GM23338 (cell line): ENCODE results near the gene NOL3. TPM values are rescaled to one million over a fixed set of nuclear protein-coding genes. Genes with fewer than 3 reads are reported as not detected.

Experiments
- ATAC-seq: fragments of 200-7000 bp; cut with Tn5 transposase; 3 replicates; pipeline ENCODE4 v1.9.1; 2020
- DNase-seq: peaks from one replicate; pipeline ENCODE4 v3.0.0-alpha.2; 2015; ENCODE audit warnings: low spot score
- H2AFZ ChIP-seq: fragments of 200-600 bp; sonication (generic); 2 replicates; pipeline ENCODE4 v1.8.0; 2016; ENCODE audit warnings: antibody characterized with exemption, mild to moderate bottlenecking, moderate library complexity
- H3F3A ChIP-seq: fragments of 200-600 bp; sonication (generic); replicated peaks from 2 replicates; pipeline ENCODE4 v1.8.0; 2017; ENCODE audit warnings: antibody characterized with exemption, mixed run types, low read depth
- H3K27ac ChIP-seq: fragments of 200-600 bp; sonication (generic); 2 replicates; pipeline ENCODE4 v1.6.1; 2016; ENCODE audit warnings: low read depth
- H3K27me3 ChIP-seq: fragments of 200-600 bp; sonication (generic); 2 replicates; pipeline ENCODE4 v1.8.0; 2016; ENCODE audit warnings: mild to moderate bottlenecking, mixed run types, moderate library complexity; ENCODE audit not compliant: insufficient read depth
- H3K36me3 ChIP-seq: fragments of 200-600 bp; sonication (generic); 2 replicates; pipeline ENCODE4 v1.8.0; 2016; ENCODE audit warnings: mild to moderate bottlenecking; ENCODE audit not compliant: insufficient read depth
- H3K4me1 ChIP-seq: fragments of 200-600 bp; sonication (generic); 2 replicates; pipeline ENCODE4 v1.8.0; 2016; ENCODE audit warnings: mild to moderate bottlenecking, moderate library complexity; ENCODE audit not compliant: insufficient read depth
- H3K4me2 ChIP-seq: fragments of 200-600 bp; sonication (generic); 2 replicates; pipeline ENCODE4 v1.7.1; 2017; ENCODE audit warnings: mixed run types
- H3K4me3 ChIP-seq: fragments of 200-600 bp; sonication (generic); 2 replicates; pipeline ENCODE4 v1.6.1; 2016; ENCODE audit warnings: mixed run types
- H3K79me2 ChIP-seq: fragments of 200-600 bp; sonication (generic); replicated peaks from 2 replicates; pipeline ENCODE4 v1.8.0; 2017; ENCODE audit warnings: mild to moderate bottlenecking; ENCODE audit not compliant: insufficient read depth
- H3K9me2 ChIP-seq: fragments of 200-600 bp; sonication (generic); 2 replicates; pipeline ENCODE4 v1.8.0; 2017; ENCODE audit not compliant: insufficient read depth
- H4K20me1 ChIP-seq: fragments of 200-600 bp; sonication (generic); replicated peaks from 2 replicates; pipeline ENCODE4 v1.8.0; 2017; ENCODE audit warnings: mild to moderate bottlenecking; ENCODE audit not compliant: insufficient read depth
- H3K27ac Mint-ChIP-seq: 2 replicates; pipeline ENCODE4 v1.8.0; 2020; ENCODE audit warnings: inconsistent platforms, mild to moderate bottlenecking, moderate library complexity, mixed read lengths
- H3K27me3 Mint-ChIP-seq: 3 replicates; pipeline ENCODE4 v1.8.0; 2022; ENCODE audit warnings: low read depth, mild to moderate bottlenecking, moderate library complexity, mixed read lengths, inconsistent platforms; ENCODE audit not compliant: insufficient read depth, poor library complexity
- H3K36me3 Mint-ChIP-seq: 3 replicates; pipeline ENCODE4 v1.8.0; 2021; ENCODE audit warnings: low read depth, mild to moderate bottlenecking, inconsistent platforms, moderate library complexity, mixed read lengths
- H3K4me1 Mint-ChIP-seq: 3 replicates; pipeline ENCODE4 v1.8.0; 2020; ENCODE audit warnings: mild to moderate bottlenecking, inconsistent platforms, mixed read lengths
- H3K4me3 Mint-ChIP-seq: 3 replicates; pipeline ENCODE4 v1.8.0; 2021; ENCODE audit warnings: moderate library complexity, mild to moderate bottlenecking, inconsistent platforms, mixed read lengths
- H3K9me3 Mint-ChIP-seq: 3 replicates; pipeline ENCODE4 v1.8.0; 2020; ENCODE audit warnings: moderate library complexity, mild to moderate bottlenecking, inconsistent platforms, mixed read lengths
- CREB1 ChIP-seq: fragments of 250-450 bp; sonication (Bioruptor Pico); IDR thresholded peaks from 2 replicates; pipeline ENCODE4 v1.5.0; 2020; ENCODE audit warnings: low read depth, mild to moderate bottlenecking, moderate library complexity
- EZH2 ChIP-seq: fragments of 200-600 bp; sonication (generic); IDR thresholded peaks from one replicate; pipeline ENCODE4 v1.8.0; 2017; ENCODE audit warnings: antibody characterized with exemption, mild to moderate bottlenecking, low read depth; ENCODE audit not compliant: unreplicated experiment
- EZH2phosphoT487 ChIP-seq: fragments of 200-600 bp; sonication (generic); IDR thresholded peaks from one replicate; pipeline ENCODE4 v1.8.1; 2018; ENCODE audit warnings: antibody characterized with exemption; ENCODE audit not compliant: unreplicated experiment
- POLR2AphosphoS5 ChIP-seq: IDR thresholded peaks from 2 replicates; pipeline ENCODE4 v1.6.1; 2016; ENCODE audit warnings: antibody characterized with exemption, low read depth
- STAT1 ChIP-seq: IDR thresholded peaks from one replicate; pipeline ENCODE4 v1.6.1; 2016; ENCODE audit warnings: antibody characterized with exemption; ENCODE audit not compliant: unreplicated experiment
- ZNF114 ChIP-seq: fragments of 250-450 bp; sonication (Bioruptor Pico); IDR thresholded peaks from 2 replicates; pipeline ENCODE4 v1.5.0; 2020; ENCODE audit warnings: mild to moderate bottlenecking, moderate library complexity
- ZNF331 ChIP-seq: fragments of 250-450 bp; sonication (Bioruptor Pico); IDR thresholded peaks from 2 replicates; pipeline ENCODE4 v1.5.0; 2020; ENCODE audit warnings: low read depth, mild to moderate bottlenecking, moderate library complexity
- polyA plus RNA-seq: library from polyadenylated mRNA; unstranded; fragments of >200 nt; fragmentation: Nextera tagmentation; extraction: Ambion mirVana; gene quantifications from 2 replicates; pipeline ENCODE4 v1.2.1, GENCODE V29; 2016
- total RNA-seq: library from RNA; depleted of rRNA; stranded (reverse); fragments of >200 nt; shearing (Covaris generic); gene quantifications from 2 replicates; pipeline ENCODE4 v1.2.3, GENCODE V29; 2014
- TF ChIP-seq, protein P1 (sequence below): IDR thresholded peaks from 2 replicates; pipeline ENCODE4 v1.6.1; 2016; ENCODE audit warnings: antibody characterized with exemption
- TF ChIP-seq, protein P2 (sequence below): fragments of 250-450 bp; sonication (Bioruptor Pico); IDR thresholded peaks from 2 replicates; pipeline ENCODE4 v1.5.0; 2020; ENCODE audit warnings: mild to moderate bottlenecking, moderate library complexity

NOL3 gene
- total and polyA plus RNA-seq, 2 experiments from 2014 or later, result 3.3 to 4.0 TPM

- peak; percentile 56 for TF ChIP-seq EZH2
- TF ChIP-seq, protein P1, sequence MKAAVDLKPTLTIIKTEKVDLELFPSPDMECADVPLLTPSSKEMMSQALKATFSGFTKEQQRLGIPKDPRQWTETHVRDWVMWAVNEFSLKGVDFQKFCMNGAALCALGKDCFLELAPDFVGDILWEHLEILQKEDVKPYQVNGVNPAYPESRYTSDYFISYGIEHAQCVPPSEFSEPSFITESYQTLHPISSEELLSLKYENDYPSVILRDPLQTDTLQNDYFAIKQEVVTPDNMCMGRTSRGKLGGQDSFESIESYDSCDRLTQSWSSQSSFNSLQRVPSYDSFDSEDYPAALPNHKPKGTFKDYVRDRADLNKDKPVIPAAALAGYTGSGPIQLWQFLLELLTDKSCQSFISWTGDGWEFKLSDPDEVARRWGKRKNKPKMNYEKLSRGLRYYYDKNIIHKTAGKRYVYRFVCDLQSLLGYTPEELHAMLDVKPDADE, result no peak
Measured at GRCh38 chr16:67156143-67156844, 14.0 kb upstream of the NOL3 start (continued).

DNA sequence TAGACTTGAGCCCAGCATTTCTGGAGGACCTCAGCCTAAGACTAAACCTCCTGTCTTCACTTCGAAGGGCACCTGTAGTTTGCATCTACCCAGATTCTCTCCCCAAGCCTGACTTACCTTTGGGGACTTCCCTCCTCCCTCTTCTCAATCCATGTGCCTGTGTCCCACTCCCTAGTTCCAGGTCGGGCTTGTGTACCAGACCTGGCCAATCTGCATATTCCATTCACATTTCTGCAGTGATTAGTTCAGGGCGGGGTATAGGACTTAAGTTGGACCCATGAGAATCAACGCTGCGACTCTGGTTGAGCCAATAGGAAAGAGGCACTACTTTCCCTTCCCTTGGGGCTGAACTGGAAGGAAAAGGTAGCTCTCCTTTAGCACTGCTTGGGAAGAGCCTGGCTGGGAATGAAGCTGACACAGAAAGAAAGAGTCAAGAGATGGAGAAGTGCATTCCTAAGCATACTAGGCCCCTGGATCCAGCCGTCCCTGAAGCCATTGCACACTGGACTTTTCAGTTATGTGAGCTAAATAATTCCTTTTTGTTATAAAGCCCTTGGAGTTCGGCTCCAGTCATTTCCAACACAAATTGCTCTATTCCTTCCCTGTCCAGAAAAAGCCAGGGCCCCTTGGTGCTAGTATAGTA, 13.1 kb upstream of the NOL3 start:
- H3K27me3 ChIP-seq, result peaks cover 100% of the 10 kb centered on the region

GRCh38 chr16:67157892-67158635, 12.3 kb upstream of the NOL3 start:
- no peaks in the 10 kb centered on the region for H3K36me3 ChIP-seq
- H2AFZ ChIP-seq, result no peak overlapping the region
- H3K79me2 ChIP-seq, result no peaks in the 10 kb centered on the region
- Mint-ChIP-seq H3K27ac (no peak overlapping the region), H3K9me3 (peaks cover 4% of the 10 kb centered on the region; the same call in 2 of the 3 replicates), H3K4me1 (peaks cover 19% of the 10 kb centered on the region), H3K4me3 (peak overlapping the region; percentile 69; the same call in 1 of the 3 replicates), H3K36me3 (no peaks in the 10 kb centered on the region; the same call in 2 of the 3 replicates), H3K27me3 (peaks cover 98% of the 10 kb centered on the region)
- H3K27ac ChIP-seq, result no peak overlapping the region
- no peak for ATAC-seq
- peak overlapping the region; percentile 86; the same call in 1 of the 2 replicates for H3K4me2 ChIP-seq
- H3K4me1 ChIP-seq, result peaks cover 25% of the 10 kb centered on the region; the same call in 1 of the 2 replicates
- peaks cover 5% of the 10 kb centered on the region; the same call in 1 of the 2 replicates for H4K20me1 ChIP-seq
- 0 out of 2 replicates have a peak overlapping the region, but pooled peaks have one; percentile 66 for H3K4me3 ChIP-seq
- peaks cover 100% of the 10 kb centered on the region for H3K27me3 ChIP-seq
- H3F3A ChIP-seq, result peaks cover 13% of the 10 kb centered on the region
- no peaks in the 10 kb centered on the region for H3K9me2 ChIP-seq
- no peak for DNase-seq
- TF ChIP-seq, protein P2, sequence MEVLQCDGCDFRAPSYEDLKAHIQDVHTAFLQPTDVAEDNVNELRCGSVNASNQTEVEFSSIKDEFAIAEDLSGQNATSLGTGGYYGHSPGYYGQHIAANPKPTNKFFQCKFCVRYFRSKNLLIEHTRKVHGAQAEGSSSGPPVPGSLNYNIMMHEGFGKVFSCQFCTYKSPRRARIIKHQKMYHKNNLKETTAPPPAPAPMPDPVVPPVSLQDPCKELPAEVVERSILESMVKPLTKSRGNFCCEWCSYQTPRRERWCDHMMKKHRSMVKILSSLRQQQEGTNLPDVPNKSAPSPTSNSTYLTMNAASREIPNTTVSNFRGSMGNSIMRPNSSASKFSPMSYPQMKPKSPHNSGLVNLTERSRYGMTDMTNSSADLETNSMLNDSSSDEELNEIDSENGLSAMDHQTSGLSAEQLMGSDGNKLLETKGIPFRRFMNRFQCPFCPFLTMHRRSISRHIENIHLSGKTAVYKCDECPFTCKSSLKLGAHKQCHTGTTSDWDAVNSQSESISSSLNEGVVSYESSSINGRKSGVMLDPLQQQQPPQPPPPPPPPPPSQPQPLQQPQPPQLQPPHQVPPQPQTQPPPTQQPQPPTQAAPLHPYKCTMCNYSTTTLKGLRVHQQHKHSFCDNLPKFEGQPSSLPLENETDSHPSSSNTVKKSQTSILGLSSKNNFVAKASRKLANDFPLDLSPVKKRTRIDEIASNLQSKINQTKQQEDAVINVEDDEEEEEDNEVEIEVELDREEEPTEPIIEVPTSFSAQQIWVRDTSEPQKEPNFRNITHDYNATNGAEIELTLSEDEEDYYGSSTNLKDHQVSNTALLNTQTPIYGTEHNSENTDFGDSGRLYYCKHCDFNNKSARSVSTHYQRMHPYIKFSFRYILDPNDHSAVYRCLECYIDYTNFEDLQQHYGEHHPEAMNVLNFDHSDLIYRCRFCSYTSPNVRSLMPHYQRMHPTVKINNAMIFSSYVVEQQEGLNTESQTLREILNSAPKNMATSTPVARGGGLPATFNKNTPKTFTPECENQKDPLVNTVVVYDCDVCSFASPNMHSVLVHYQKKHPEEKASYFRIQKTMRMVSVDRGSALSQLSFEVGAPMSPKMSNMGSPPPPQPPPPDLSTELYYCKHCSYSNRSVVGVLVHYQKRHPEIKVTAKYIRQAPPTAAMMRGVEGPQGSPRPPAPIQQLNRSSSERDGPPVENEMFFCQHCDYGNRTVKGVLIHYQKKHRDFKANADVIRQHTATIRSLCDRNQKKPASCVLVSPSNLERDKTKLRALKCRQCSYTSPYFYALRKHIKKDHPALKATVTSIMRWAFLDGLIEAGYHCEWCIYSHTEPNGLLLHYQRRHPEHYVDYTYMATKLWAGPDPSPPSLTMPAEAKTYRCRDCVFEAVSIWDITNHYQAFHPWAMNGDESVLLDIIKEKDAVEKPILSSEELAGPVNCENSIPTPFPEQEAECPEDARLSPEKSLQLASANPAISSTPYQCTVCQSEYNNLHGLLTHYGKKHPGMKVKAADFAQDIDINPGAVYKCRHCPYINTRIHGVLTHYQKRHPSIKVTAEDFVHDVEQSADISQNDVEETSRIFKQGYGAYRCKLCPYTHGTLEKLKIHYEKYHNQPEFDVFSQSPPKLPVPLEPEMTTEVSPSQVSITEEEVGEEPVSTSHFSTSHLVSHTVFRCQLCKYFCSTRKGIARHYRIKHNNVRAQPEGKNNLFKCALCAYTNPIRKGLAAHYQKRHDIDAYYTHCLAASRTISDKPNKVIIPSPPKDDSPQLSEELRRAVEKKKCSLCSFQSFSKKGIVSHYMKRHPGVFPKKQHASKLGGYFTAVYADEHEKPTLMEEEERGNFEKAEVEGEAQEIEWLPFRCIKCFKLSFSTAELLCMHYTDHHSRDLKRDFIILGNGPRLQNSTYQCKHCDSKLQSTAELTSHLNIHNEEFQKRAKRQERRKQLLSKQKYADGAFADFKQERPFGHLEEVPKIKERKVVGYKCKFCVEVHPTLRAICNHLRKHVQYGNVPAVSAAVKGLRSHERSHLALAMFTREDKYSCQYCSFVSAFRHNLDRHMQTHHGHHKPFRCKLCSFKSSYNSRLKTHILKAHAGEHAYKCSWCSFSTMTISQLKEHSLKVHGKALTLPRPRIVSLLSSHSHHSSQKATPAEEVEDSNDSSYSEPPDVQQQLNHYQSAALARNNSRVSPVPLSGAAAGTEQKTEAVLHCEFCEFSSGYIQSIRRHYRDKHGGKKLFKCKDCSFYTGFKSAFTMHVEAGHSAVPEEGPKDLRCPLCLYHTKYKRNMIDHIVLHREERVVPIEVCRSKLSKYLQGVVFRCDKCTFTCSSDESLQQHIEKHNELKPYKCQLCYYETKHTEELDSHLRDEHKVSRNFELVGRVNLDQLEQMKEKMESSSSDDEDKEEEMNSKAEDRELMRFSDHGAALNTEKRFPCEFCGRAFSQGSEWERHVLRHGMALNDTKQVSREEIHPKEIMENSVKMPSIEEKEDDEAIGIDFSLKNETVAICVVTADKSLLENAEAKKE (CRISPR knock-in tag), result no peak
- TF ChIP-seq EZH2phosphoT487 (no peak), EZH2 (peak; percentile 14), POLR2AphosphoS5 (no peak), ZNF331 (CRISPR knock-in tag) (no peak)

More for the DNA sequence above, 13.1 kb upstream of the NOL3 start:
- H3K27me3 Mint-ChIP-seq, result peaks cover 98% of the 10 kb centered on the region
- no peak overlapping the region for H2AFZ ChIP-seq
- peaks cover 25% of the 10 kb centered on the region; the same call in 1 of the 2 replicates for H3K4me1 ChIP-seq
- no peak overlapping the region for H3K4me3 ChIP-seq
- no peaks in the 10 kb centered on the region for H3K9me2 ChIP-seq
- H3K27ac ChIP-seq, result no peak overlapping the region
- TF ChIP-seq EZH2, result peak; percentile 80
- no peak for TF ChIP-seq CREB1
- no peak for TF ChIP-seq STAT1
- TF ChIP-seq ZNF331 (CRISPR knock-in tag), result no peak
- no peak for TF ChIP-seq ZNF114 (CRISPR knock-in tag)
- H3K4me1 Mint-ChIP-seq, result peaks cover 17% of the 10 kb centered on the region
- no peaks in the 10 kb centered on the region for H3K36me3 ChIP-seq
- peaks cover 4% of the 10 kb centered on the region; the same call in 2 of the 3 replicates for H3K9me3 Mint-ChIP-seq
- DNase-seq (no peak), ATAC-seq (no peak)
- no peak overlapping the region; the same call in 2 of the 3 replicates for H3K4me3 Mint-ChIP-seq
- H3K27ac Mint-ChIP-seq, result no peak overlapping the region
- H3F3A ChIP-seq, result peaks cover 8% of the 10 kb centered on the region
- H3K4me2 ChIP-seq, result no peak overlapping the region
- H4K20me1 ChIP-seq, result peaks cover 5% of the 10 kb centered on the region; the same call in 1 of the 2 replicates
- no peaks in the 10 kb centered on the region; the same call in 2 of the 3 replicates for H3K36me3 Mint-ChIP-seq
- no peaks in the 10 kb centered on the region for H3K79me2 ChIP-seq
